Testis (tissue), 2 donors: ENCODE data around the gene DOCK7.

ENCODE experiments used
- POLR2A ChIP-seq: fragments of 450-650 bp; IDR thresholded peaks from one replicate; pipeline ENCODE4 v1.6.1; 2017; ENCODE audit warnings: antibody characterized with exemption, mild to moderate bottlenecking, moderate library complexity
- TF ChIP-seq, protein P1 (sequence below), 3 experiments: fragments of 450-650 bp in 2 of 3; fragments of 200-600 bp in 1 of 3; sonication (generic) in 1 of 3; IDR thresholded peaks; one replicate each; pipeline ENCODE4 v1.5.1; 2016 to 2019; ENCODE audit warnings: antibody characterized with exemption in 3 of 3, mild to moderate bottlenecking in 2 of 3, moderate library complexity in 1 of 3

DNA sequence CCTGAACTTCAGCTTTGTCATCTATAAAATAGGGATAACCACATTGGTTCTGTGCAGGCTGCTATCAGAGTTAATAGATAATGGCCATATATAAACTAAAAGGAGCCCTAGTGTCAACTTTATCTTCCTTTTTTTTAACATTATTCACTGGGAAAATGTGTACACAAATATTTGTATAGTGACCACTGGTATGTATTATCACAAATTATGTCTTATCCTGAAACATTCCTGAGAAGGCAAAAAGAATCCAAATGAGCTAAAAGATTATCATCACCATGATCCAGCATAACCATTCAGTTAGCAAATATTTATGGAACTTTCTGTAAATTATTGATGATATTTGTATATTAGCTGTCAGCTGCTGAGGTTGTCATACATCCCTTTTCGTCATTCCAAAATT lies 74.3 kb downstream of the DOCK7 start:
- TF ChIP-seq, protein P1, sequence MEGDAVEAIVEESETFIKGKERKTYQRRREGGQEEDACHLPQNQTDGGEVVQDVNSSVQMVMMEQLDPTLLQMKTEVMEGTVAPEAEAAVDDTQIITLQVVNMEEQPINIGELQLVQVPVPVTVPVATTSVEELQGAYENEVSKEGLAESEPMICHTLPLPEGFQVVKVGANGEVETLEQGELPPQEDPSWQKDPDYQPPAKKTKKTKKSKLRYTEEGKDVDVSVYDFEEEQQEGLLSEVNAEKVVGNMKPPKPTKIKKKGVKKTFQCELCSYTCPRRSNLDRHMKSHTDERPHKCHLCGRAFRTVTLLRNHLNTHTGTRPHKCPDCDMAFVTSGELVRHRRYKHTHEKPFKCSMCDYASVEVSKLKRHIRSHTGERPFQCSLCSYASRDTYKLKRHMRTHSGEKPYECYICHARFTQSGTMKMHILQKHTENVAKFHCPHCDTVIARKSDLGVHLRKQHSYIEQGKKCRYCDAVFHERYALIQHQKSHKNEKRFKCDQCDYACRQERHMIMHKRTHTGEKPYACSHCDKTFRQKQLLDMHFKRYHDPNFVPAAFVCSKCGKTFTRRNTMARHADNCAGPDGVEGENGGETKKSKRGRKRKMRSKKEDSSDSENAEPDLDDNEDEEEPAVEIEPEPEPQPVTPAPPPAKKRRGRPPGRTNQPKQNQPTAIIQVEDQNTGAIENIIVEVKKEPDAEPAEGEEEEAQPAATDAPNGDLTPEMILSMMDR (IDR thresholded peaks at IDR 0.05) = no peak
- no peak for TF ChIP-seq POLR2A
